ENCODE results near the gene RIPOR1.

The RIPOR1 gene

GRCh38 chr16:67539271-67539670 is 10.6 kb downstream of the RIPOR1 start:
- DNase-seq, result no peak

DNA sequence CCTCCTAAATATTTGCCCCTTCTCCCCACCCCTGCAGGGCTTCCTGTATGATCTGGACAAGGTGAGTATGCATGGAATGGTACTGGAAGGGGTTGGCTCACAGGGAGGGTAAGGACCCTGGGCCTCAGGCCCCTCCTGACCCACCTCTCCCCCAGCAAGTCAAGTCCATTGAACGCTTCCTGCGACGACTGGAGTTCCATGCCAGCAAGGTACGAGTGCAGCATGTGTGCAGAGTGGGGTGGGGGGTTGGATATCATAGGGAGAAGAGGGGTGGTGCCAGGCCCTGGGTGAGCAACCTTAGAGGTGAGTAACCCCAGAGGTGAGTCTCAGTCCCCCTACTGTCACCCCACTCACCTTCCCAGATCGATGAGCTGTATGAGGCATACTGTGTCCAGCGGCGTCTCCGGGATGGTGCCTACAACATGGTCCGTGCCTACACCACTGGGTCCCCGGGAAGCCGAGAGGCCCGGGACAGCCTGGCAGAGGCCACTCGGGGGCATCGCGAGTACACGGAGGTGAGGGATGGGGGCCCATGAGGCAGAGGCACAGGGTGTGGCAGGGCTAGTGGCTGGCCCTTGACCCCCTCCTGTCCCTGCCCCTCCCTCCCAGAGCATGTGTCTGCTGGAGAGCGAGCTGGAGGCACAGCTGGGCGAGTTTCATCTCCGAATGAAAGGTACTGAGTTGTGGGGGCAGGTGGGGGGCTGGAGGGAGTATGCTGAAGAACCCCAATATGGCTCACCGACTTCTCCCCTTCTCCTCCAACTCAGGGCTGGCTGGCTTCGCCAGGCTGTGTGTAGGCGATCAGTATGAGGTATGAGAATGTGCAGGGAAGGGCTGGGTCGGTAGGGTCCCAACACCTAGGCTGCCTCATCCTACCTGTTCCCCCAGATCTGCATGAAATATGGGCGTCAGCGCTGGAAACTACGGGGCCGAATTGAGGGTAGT is 11.3 kb downstream of the RIPOR1 start:
- no peak for DNase-seq

DNA sequence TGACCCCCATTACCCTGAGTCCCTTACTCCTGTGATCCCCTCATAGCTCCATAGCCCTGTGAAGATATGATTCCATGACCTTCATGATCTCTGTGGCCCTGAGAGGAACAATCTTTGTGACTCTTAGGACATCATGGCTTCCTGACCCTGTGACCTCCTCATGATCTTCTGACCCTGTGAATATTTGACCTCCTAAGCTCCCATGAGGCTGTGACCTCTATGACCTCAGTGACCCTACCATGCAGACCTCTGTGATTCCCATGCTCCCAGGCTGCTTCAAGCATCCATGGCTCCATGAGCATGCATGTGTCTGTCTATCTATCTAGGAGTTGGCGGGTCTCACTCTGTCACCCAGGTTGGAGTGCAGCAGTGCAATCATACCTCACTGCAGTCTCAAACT is 12.1 kb downstream of the RIPOR1 start:
- DNase-seq, result no peak

DNA sequence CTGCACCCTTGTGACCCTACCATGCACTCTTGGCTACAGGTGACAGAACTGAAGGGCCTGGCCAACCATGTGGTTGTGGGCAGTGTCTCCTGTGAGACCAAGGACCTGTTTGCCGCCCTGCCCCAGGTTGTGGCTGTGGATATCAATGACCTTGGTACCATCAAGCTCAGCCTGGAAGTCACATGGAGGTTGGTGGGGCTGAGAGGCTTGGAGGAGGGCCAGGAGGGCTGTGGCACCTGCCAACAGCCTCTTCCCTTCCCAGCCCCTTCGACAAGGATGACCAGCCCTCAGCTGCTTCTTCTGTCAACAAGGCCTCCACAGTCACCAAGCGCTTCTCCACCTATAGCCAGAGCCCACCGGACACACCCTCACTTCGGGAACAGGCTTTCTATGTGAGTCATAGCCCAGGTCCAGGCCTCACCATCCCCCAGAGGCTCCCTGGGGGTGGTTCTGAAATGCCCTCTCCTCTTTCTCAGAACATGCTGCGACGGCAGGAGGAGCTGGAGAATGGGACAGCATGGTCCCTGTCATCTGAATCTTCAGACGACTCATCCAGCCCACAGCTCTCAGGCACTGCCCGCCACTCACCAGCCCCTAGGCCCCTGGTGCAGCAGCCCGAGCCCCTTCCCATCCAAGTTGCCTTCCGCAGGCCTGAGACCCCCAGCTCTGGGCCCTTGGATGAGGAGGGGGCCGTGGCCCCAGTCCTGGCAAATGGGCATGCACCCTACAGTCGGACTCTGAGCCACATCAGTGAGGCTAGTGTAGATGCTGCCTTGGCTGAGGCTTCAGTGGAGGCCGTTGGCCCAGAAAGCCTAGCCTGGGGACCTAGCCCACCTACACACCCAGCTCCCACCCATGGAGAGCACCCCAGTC is 13.0 kb downstream of the RIPOR1 start:
- no peak for DNase-seq

DNA sequence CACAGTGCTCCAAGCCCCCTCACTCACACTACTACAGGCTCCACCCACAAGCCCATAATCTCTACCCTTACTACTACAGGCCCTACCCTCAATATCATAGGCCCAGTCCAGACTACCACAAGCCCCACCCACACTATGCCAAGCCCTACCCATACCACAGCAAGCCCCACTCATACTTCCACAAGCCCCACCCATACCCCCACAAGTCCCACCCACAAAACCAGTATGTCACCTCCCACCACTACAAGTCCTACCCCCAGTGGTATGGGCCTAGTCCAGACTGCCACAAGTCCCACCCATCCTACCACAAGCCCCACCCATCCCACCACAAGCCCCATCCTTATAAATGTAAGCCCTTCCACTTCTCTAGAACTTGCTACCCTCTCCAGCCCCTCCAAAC is 13.8 kb downstream of the RIPOR1 start:
- DNase-seq, result peak; percentile 43 to 45

DNA sequence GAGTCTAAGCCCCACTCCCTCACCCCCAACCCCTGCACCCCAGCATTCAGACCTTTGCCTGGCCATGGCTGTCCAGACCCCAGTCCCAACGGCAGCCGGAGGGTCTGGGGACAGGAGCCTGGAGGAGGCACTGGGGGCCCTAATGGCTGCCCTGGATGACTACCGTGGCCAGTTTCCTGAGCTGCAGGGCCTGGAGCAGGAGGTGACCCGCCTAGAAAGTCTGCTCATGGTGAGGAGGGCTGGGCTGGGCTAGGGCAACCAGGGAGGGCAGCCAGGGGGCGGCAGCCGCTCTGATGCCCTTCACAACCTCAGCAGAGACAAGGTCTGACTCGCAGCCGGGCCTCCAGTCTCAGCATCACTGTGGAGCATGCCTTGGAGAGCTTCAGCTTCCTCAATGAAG is 14.4 kb downstream of the RIPOR1 start:
- DNase-seq, result no peak

DNA sequence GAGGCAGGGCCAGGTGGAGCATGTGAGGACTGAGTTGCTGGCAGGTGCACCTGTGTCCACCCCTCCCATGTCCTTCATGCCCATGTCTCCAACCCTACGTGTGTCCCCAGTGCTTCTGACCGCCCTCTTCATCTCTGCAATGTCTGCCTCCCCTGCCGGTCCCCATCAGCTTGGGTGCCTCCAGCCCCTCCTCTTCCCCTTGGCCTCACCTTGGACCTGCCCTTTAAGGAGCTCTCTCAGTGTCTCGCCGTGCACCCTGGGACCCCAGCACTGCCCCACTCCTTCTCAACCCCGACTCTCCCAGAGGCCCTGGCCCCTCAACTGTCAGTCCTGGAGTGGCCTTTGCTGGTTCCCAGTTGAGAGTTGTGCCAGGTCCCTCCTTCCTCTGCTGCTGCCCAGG is 15.0 kb downstream of the RIPOR1 start:
- no peak for DNase-seq

GRCh38 chr16:67544329-67544841 is 15.8 kb downstream of the RIPOR1 start:
- no peak for DNase-seq

DNA sequence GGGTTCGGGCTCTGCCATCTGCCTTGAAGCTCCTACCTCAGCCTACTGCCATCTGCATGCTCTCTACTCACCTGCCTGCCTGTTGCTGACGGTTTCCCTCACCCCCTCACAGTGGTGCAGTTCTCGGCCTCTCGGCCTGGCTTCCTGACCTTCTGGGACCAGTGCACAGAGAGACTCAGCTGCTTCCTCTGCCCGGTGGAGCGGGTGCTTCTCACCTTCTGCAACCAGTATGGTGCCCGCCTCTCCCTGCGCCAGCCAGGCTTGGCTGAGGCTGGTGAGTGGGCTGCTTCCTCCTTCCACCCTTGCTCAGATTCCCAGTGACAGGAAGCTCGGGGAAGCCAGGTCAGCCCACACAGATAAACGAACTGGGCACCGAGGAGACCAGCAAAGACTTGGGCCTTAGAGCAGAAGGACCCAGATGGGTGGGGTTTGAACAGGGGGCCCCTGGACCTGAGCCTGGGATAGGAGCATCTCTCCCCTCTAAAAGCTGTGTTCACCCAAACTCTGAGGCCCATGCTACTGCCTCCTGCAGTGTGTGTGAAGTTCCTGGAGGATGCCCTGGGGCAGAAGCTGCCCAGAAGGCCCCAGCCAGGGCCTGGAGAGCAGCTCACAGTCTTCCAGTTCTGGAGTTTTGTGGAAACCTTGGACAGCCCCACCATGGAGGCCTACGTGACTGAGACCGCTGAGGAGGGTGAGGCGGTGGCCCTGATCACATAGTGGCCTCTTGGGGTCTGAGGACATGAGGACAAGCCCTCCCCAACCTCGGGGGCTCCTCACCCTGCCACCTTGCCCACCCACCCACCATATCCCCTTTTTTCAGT is 16.4 kb downstream of the RIPOR1 start:
- DNase-seq, result no peak

DNA sequence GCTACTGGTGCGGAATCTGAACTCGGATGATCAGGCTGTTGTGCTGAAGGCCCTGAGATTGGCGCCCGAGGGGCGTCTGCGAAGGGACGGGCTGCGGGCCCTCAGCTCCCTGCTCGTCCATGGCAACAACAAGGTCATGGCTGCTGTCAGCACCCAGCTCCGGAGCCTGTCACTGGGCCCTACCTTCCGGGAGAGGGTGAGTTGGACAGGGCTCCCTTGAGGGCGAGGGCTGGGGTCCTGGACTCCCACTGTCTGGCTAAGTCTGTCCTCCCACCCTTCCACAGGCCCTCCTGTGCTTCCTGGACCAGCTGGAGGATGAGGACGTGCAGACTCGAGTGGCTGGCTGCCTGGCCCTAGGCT is 17.0 kb downstream of the RIPOR1 start:
- no peak for DNase-seq

DNA sequence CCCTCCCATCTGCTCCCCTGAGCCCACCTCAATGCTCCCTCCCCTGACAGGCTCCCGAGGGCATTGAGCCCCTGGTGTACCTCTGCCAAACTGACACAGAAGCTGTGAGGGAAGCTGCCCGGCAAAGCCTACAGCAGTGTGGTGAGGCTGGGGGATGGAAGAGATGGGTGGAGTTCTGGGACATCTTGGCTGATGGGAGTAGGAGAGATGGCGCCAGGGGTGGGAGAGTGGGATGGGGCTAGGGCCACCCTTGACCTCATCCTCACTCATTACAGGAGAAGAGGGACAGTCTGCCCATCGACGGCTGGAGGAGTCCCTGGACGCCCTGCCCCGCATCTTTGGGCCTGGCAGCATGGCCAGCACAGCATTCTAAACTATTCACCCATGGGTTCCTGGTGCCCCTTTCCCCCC is 17.5 kb downstream of the RIPOR1 start:
- DNase-seq, result no peak

- DNase-seq, result peak; percentile 66 to 79
These were observed 18.3 kb downstream of the RIPOR1 start for GRCh38 chr16:67546761-67547422.

GRCh38 chr16:67547423-67548264 is 19.0 kb downstream of the RIPOR1 start:
- no peak for DNase-seq

DNA sequence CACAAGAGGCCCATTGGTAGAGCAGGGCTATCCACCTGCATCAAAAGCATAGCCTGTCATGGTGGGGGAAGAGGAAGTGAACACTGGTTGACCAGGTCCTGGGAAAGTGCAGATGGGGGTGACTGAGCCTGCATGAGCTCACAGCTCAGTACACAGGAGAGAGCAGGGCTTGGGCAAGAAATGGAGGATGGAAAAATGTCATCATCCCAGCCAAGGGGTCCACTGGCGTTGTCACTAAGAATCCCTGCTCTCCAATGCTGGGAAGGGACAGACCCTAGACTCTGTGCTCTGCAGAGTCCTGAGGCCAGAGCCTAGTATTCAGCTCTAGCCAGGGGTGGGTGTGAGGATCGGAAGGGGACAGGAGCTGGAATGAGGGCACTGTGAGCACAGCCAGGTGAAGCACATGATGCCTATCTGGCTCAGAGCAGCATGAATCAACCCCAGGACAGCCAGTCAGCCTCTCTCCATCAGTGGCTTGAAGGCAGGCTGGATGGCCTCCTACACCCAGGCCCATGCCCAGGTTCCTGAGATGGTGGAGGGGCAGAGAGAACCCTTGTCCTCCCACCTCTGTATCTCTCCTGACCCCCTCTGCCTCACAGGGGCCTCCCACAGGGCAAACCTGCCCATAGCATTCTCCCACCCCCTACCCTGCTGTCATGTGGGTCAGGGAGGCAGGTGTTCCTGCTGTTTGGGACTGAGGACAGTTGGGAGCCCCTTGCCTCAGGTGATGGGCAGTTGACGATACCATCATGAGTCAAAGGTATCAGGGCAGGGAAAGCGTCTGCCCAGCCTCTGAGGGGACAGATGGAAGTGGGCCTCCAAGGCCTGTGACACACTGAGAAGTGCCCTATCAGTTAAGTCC is 19.9 kb downstream of the RIPOR1 start:
- no peak for DNase-seq

- no peak for DNase-seq
These were observed 20.6 kb downstream of the RIPOR1 start for GRCh38 chr16:67549240-67549639.

DNA sequence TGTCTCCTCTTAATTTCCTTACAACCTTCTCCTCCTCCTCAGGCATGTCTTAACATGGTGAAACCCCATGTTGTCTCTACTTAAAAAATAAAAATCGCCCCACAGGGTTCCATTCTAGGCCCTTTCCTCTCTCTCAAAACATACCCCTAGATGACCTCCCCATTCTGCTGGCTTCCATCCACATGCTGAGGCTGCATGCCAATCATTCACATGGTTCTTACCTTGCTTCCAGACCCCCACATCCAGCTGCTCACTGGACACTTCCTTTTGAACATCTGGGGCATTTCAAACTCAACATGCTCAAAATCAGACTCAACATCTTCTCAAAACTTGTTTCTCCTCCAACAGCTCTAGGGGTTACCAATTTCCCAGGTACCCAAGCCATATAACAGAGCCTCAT is 21.3 kb downstream of the RIPOR1 start:
- no peak for DNase-seq

GRCh38 chr16:67551091-67551490 is 22.5 kb downstream of the RIPOR1 start:
- no peak for DNase-seq

GRCh38 chr16:67551972-67552371 is 23.3 kb downstream of the RIPOR1 start:
- no peak for DNase-seq

- no peak for DNase-seq
These were observed 23.8 kb downstream of the RIPOR1 start for GRCh38 chr16:67552476-67552875.

GRCh38 chr16:67555795-67556212 is 27.2 kb downstream of the RIPOR1 start:
- DNase-seq, result no peak
